HepG2 (cell line): ENCODE results near the gene TEX19. TPM values are rescaled to one million over a fixed set of nuclear protein-coding genes. Genes with fewer than 3 reads are reported as not detected.

Experiments
- ARID2 ChIP-seq: sonication (generic); formaldehyde crosslinking; IDR thresholded peaks from 2 replicates; pipeline ENCODE4 v1.8.1; 2022; ENCODE audit warnings: mild to moderate bottlenecking, missing genetic modification reagents, borderline replicate concordance
- ARNT2 ChIP-seq: sonication (generic); formaldehyde crosslinking; IDR thresholded peaks from 2 replicates; pipeline ENCODE4 v1.8.0; 2022; ENCODE audit warnings: mild to moderate bottlenecking, low read depth, missing genetic modification reagents, moderate library complexity
- DMAP1 ChIP-seq: IDR thresholded peaks from 2 replicates; pipeline ENCODE4 v1.6.1; 2016
- FOXK1 ChIP-seq: sonication (generic); formaldehyde crosslinking; IDR thresholded peaks from 2 replicates; pipeline ENCODE4 v1.4.0; 2020; ENCODE audit warnings: low read depth, missing genetic modification reagents, borderline replicate concordance
- JUNB ChIP-seq: sonication (generic); formaldehyde crosslinking; IDR thresholded peaks from 2 replicates; pipeline ENCODE4 v1.8.0; 2022; ENCODE audit warnings: missing genetic modification reagents, mild to moderate bottlenecking, borderline replicate concordance
- LCORL ChIP-seq, 2 experiments: fragments of 450-650 bp in 1 of 2; sonication (generic) in 1 of 2; formaldehyde crosslinking in 1 of 2; IDR thresholded peaks; 2 replicates each; pipeline versions ENCODE4 v1.5.0 to v1.6.1; 2017 to 2020; ENCODE audit warnings: antibody characterized with exemption in 1 of 2, missing genetic modification reagents in 1 of 2
- NFIB ChIP-seq: sonication (generic); formaldehyde crosslinking; IDR thresholded peaks from 2 replicates; pipeline ENCODE4 v1.9.0; 2021; ENCODE audit warnings: missing genetic modification reagents, mild to moderate bottlenecking, borderline replicate concordance
- SSRP1 ChIP-seq: IDR thresholded peaks from 2 replicates; pipeline ENCODE4 v1.6.1; 2016; ENCODE audit warnings: control low read depth
- TCF12 ChIP-seq, 2 experiments: fragments of 450-650 bp in 1 of 2; sonication (generic) in 1 of 2; formaldehyde crosslinking in 1 of 2; IDR thresholded peaks; 2 replicates each; pipeline versions ENCODE4 v1.6.1 to v1.8.0; 2017 to 2022; ENCODE audit warnings: antibody characterized with exemption in 1 of 2, mild to moderate bottlenecking in 1 of 2, missing genetic modification reagents in 1 of 2, moderate library complexity in 1 of 2
- ZFP37 ChIP-seq: sonication (generic); formaldehyde crosslinking; IDR thresholded peaks from 2 replicates; pipeline ENCODE4 v1.4.0; 2020; ENCODE audit warnings: missing genetic modification reagents, borderline replicate concordance
- ZKSCAN8 ChIP-seq: IDR thresholded peaks from 2 replicates; pipeline ENCODE4 v1.6.1; 2016; ENCODE audit warnings: borderline replicate concordance, missing genetic modification reagents, missing compliant biosample characterization
- ZNF468 ChIP-seq: sonication (generic); formaldehyde crosslinking; IDR thresholded peaks from 2 replicates; pipeline ENCODE4 v1.8.0; 2022; ENCODE audit warnings: mild to moderate bottlenecking, moderate library complexity, missing genetic modification reagents
- ZNF569 ChIP-seq: sonication (generic); formaldehyde crosslinking; IDR thresholded peaks from 2 replicates; pipeline ENCODE4 v1.5.0; 2020; ENCODE audit warnings: mild to moderate bottlenecking, missing genetic modification reagents, moderate library complexity, borderline replicate concordance
- ZNF605 ChIP-seq: sonication (generic); formaldehyde crosslinking; IDR thresholded peaks from 2 replicates; pipeline ENCODE4 v1.8.0; 2022; ENCODE audit warnings: mild to moderate bottlenecking, missing genetic modification reagents
- ZNF839 ChIP-seq: sonication (generic); formaldehyde crosslinking; IDR thresholded peaks from 2 replicates; pipeline ENCODE4 v1.4.0; 2020; ENCODE audit warnings: missing genetic modification reagents, mild to moderate bottlenecking, borderline replicate concordance
- ZNF850 ChIP-seq: sonication (generic); formaldehyde crosslinking; conservative IDR thresholded peaks from 2 replicates; pipeline ENCODE4 v1.9.0; 2021; ENCODE audit warnings: mild to moderate bottlenecking, missing genetic modification reagents
- polyA plus RNA-seq, 8 experiments: library from polyadenylated mRNA; depleted of rRNA in 3 of 8; stranded (reverse) in 7 of 8; unstranded in 1 of 8; fragments of >200 nt; fragmentation: Illumina TruSeq in 4 of 8; extraction: Trizol in 4 of 8; gene quantifications; 2 replicates each; pipeline versions ENCODE4 v1.2.1 to v1.2.3, GENCODE V29; 2011 to 2016; ENCODE audit warnings: low read depth in 4 of 8, missing spikeins in 1 of 8, mixed read lengths in 1 of 8; ENCODE audit not compliant: insufficient read depth in 1 of 8
- total RNA-seq, 5 experiments: library from RNA; depleted of rRNA; stranded (reverse); fragments of >200 nt; fragmentation: Illumina TruSeq; extraction: Trizol; gene quantifications; 2 replicates each; pipeline ENCODE4 v1.2.3, GENCODE V29; 2016; ENCODE audit warnings: low read depth in 1 of 5
- TF ChIP-seq, protein P1 (sequence below): sonication (generic); formaldehyde crosslinking; IDR thresholded peaks from 2 replicates; pipeline ENCODE4 v1.5.0; 2020; ENCODE audit warnings: mild to moderate bottlenecking, missing genetic modification reagents
- TF ChIP-seq, protein P2 (sequence below): sonication (generic); formaldehyde crosslinking; IDR thresholded peaks from 2 replicates; pipeline ENCODE4 v1.4.0; 2020; ENCODE audit warnings: missing genetic modification reagents, borderline replicate concordance
- TF ChIP-seq, protein P3 (sequence below): sonication (generic); formaldehyde crosslinking; IDR thresholded peaks from 2 replicates; pipeline ENCODE4 v1.5.0; 2020; ENCODE audit warnings: missing genetic modification reagents

Gene TEX19
- total and polyA plus RNA-seq, 2 of the 13 experiments (the other 11 are each of a cell fraction or from before 2014, with no cell fraction given) = 1.3 to 6.0 TPM

DNA sequence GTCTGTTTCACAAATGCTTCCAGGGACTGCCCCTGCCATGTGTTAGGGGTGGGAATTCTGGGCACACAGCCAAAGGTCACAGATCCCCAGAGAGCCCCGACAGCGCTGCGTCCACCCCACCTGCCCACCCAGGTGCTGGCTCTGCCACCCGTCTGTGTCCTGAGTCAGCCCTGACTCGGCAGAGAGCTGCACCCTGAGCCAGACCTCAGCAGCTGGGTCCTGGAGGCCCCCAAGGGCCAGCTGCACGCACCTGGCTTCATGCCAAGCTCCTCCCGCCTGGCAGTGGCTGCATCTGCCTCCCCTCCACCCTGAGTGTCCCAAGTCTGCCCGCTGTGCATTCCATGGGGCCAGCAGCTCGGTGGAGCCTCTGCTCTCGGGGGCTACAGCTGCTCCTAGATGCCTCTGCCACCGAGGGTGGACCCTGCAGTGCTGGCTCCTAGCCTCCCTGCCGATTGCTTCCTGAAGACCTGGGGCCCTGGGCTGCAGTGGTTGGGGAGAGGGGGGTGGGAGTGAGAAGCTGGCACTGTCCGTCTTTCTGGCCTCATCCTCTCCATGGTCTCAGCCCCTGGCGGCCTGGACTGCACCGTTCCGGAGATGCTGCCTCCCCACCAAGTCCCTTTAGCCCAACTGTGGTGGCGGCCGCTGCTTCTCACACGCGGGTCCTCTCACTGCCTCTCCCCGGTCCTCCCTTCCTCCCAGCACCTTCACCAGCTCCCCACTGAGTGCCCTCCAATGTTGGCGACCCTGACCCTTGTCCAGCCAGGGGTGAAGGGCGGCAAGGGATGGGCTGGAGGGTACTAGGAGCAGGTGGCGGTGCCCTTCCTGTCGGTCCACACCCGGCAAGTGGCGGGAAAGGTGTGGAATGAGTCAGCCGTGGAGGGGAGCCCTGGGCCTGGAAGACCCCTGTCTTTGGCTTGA lies 28.5 kb upstream of the TEX19 start (continued):
- TF ChIP-seq, protein P1, sequence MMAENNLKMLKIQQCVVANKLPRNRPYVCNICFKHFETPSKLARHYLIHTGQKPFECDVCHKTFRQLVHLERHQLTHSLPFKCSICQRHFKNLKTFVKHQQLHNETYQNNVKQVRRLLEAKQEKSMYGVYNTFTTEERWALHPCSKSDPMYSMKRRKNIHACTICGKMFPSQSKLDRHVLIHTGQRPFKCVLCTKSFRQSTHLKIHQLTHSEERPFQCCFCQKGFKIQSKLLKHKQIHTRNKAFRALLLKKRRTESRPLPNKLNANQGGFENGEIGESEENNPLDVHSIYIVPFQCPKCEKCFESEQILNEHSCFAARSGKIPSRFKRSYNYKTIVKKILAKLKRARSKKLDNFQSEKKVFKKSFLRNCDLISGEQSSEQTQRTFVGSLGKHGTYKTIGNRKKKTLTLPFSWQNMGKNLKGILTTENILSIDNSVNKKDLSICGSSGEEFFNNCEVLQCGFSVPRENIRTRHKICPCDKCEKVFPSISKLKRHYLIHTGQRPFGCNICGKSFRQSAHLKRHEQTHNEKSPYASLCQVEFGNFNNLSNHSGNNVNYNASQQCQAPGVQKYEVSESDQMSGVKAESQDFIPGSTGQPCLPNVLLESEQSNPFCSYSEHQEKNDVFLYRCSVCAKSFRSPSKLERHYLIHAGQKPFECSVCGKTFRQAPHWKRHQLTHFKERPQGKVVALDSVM (CRISPR knock-in tag) = peak; percentile 65; the same call in 1 of the 2 replicates
- TF ChIP-seq DMAP1 (CRISPR knock-in tag) (0 out of 2 replicates have a peak, but pooled peaks have one; percentile 43), ZNF850 (CRISPR knock-in tag) (no peak), LCORL (IDR thresholded peaks at IDR 0.05) (peak; percentile 94), LCORL (CRISPR knock-in tag; IDR thresholded peaks at IDR 0.05) (peak; percentile 94), SSRP1 (CRISPR knock-in tag) (no peak; the same call in 1 of the 2 replicates), NFIB (peak; percentile 97; the same call in 1 of the 2 replicates), ZNF839 (CRISPR knock-in tag) (peak; percentile 50; the same call in 1 of the 2 replicates), ARNT2 (CRISPR knock-in tag) (no peak), FOXK1 (CRISPR knock-in tag) (peak; percentile 30; the same call in 1 of the 2 replicates), TCF12 (IDR thresholded peaks at IDR 0.05) (no peak), TCF12 (CRISPR knock-in tag; IDR thresholded peaks at IDR 0.05) (no peak), ZNF605 (CRISPR knock-in tag) (peak; percentile 66), ZFP37 (CRISPR knock-in tag) (no peak), ZNF468 (CRISPR knock-in tag) (no peak), ARID2 (no peak), ZNF569 (0 out of 2 replicates have a peak, but pooled peaks have one; percentile 60), JUNB (CRISPR knock-in tag) (no peak), ZKSCAN8 (peak; percentile 54; the same call in 1 of the 2 replicates)
- TF ChIP-seq, protein P2, sequence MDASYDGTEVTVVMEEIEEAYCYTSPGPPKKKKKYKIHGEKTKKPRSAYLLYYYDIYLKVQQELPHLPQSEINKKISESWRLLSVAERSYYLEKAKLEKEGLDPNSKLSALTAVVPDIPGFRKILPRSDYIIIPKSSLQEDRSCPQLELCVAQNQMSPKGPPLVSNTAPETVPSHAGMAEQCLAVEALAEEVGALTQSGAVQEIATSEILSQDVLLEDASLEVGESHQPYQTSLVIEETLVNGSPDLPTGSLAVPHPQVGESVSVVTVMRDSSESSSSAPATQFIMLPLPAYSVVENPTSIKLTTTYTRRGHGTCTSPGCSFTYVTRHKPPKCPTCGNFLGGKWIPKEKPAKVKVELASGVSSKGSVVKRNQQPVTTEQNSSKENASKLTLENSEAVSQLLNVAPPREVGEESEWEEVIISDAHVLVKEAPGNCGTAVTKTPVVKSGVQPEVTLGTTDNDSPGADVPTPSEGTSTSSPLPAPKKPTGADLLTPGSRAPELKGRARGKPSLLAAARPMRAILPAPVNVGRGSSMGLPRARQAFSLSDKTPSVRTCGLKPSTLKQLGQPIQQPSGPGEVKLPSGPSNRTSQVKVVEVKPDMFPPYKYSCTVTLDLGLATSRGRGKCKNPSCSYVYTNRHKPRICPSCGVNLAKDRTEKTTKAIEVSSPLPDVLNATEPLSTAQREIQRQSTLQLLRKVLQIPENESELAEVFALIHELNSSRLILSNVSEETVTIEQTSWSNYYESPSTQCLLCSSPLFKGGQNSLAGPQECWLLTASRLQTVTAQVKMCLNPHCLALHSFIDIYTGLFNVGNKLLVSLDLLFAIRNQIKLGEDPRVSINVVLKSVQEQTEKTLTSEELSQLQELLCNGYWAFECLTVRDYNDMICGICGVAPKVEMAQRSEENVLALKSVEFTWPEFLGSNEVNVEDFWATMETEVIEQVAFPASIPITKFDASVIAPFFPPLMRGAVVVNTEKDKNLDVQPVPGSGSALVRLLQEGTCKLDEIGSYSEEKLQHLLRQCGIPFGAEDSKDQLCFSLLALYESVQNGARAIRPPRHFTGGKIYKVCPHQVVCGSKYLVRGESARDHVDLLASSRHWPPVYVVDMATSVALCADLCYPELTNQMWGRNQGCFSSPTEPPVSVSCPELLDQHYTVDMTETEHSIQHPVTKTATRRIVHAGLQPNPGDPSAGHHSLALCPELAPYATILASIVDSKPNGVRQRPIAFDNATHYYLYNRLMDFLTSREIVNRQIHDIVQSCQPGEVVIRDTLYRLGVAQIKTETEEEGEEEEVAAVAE (CRISPR knock-in tag) = no peak
- TF ChIP-seq, protein P3, sequence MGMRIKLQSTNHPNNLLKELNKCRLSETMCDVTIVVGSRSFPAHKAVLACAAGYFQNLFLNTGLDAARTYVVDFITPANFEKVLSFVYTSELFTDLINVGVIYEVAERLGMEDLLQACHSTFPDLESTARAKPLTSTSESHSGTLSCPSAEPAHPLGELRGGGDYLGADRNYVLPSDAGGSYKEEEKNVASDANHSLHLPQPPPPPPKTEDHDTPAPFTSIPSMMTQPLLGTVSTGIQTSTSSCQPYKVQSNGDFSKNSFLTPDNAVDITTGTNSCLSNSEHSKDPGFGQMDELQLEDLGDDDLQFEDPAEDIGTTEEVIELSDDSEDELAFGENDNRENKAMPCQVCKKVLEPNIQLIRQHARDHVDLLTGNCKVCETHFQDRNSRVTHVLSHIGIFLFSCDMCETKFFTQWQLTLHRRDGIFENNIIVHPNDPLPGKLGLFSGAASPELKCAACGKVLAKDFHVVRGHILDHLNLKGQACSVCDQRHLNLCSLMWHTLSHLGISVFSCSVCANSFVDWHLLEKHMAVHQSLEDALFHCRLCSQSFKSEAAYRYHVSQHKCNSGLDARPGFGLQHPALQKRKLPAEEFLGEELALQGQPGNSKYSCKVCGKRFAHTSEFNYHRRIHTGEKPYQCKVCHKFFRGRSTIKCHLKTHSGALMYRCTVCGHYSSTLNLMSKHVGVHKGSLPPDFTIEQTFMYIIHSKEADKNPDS (CRISPR knock-in tag) = no peak
